Suprapubic skin (tissue), 4 donors: ENCODE measurements around the gene PLEKHB2. TPM values are rescaled to one million over a fixed set of nuclear protein-coding genes. Genes with fewer than 3 reads are reported as not detected.
A peak's percentile ranks its signal among the peaks of the same experiment; 100 is the strongest.

Experiments
- DNase-seq, 2 donors: peaks; one replicate each; pipeline ENCODE4 v3.0.0-alpha.2; 2019; ENCODE audit warnings: low spot score in 2 of 2
- H3K27ac ChIP-seq: fragments of 200-600 bp; sonication (generic); one replicate; pipeline ENCODE4 v1.5.1; 2019
- H3K27me3 ChIP-seq: fragments of 200-600 bp; sonication (generic); one replicate; pipeline ENCODE4 v1.5.1; 2019
- H3K36me3 ChIP-seq: fragments of 200-600 bp; sonication (generic); one replicate; pipeline ENCODE4 v1.5.1; 2019
- H3K4me1 ChIP-seq: fragments of 200-600 bp; sonication (generic); one replicate; pipeline ENCODE4 v1.5.1; 2019
- H3K4me3 ChIP-seq: fragments of 200-600 bp; sonication (generic); one replicate; pipeline ENCODE4 v1.5.1; 2019; ENCODE audit warnings: mild to moderate bottlenecking
- H3K9me3 ChIP-seq: fragments of 200-600 bp; sonication (generic); one replicate; pipeline ENCODE4 v1.5.1; 2019
- EP300 ChIP-seq: sonication (generic); formaldehyde crosslinking; IDR thresholded peaks from one replicate; pipeline ENCODE4 v1.6.1; 2017; ENCODE audit warnings: antibody characterized with exemption
- POLR2A ChIP-seq, 2 donors: fragments of 450-650 bp; IDR thresholded peaks; one replicate each; pipeline ENCODE4 v1.6.1; 2017; ENCODE audit warnings: antibody characterized with exemption in 2 of 2, mild to moderate bottlenecking in 2 of 2, moderate library complexity in 2 of 2
- POLR2AphosphoS5 ChIP-seq, 3 donors: sonication (generic); formaldehyde crosslinking; IDR thresholded peaks; one replicate each; pipeline ENCODE4 v1.6.1; 2017; ENCODE audit warnings: antibody characterized with exemption in 3 of 3
- WGBS: methylation state at CpG from one replicate; pipeline ENCODE4 v1.1.5; 2018; 5-methylcytosine and 5-hydroxymethylcytosine counted together
- total RNA-seq, 4 donors: library from RNA; depleted of rRNA; stranded (reverse); fragments of >200 nt; gene quantifications; one replicate each; pipeline ENCODE4 v1.1.0, GENCODE V29; 2016
- TF ChIP-seq, protein P1 (sequence below), 2 donors: fragments of 200-600 bp in 1 of 2; fragments of 450-650 bp in 1 of 2; sonication (generic) in 1 of 2; IDR thresholded peaks; one replicate each; pipeline ENCODE4 v1.5.1; 2016 to 2019; ENCODE audit warnings: antibody characterized with exemption in 2 of 2, mild to moderate bottlenecking in 1 of 2, moderate library complexity in 1 of 2

The PLEKHB2 gene
- total RNA-seq, 4 donors from 2014 or later: 44.9 to 59.9 (median 54.4) TPM

DNA sequence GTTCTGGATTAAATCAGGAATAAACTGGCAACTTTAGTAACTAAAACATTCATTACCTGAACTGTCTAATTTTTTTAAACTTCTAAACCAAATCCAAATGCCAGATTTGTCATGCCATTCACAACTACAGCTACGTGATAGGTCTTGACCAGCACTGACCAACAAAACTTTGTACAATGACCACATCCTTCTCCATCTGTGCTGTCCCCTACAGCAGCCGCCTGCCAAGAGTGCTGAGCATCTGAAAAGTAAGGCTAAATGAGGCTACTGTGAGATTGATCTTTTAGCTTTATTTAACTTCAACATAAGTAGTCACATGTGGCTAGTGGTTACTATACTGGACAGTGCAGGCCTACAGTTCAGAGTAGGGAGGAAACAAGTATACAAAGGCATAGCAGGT lies 19.5 kb upstream of the PLEKHB2 start:
- 79% methylated on average over 2 of the region's 2 CpGs for WGBS
- peaks cover 52% of the 10 kb centered on the region for H3K36me3 ChIP-seq

DNA sequence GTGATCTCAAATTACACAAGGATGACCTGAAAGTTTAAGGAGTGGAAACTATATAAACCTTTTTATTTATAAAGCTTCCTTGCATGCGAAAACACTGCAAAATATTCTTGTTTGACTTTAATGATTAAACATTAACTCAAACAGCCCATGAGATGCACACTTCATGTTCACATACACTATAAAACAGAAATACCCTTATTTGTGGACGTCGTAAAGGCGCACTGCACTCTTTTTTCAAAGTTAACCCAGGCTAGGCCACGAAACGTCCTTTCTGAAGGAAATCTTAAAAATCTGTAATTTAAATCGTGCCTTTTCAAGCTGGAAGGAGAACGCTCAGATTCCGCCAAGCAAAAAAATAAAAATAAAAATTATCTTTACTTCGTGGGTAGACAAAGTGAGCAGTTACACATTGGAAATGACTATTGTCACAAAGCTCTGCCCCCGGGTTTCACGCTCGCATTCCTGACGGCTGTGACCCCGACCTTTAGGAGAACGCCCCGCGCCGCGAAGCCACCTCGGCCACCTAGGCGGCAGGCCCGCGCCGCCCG lies 12.6 kb upstream of the PLEKHB2 start:
- no peaks in the 10 kb centered on the region for H3K27me3 ChIP-seq
- WGBS: 2% methylated on average over 26 of the region's 26 CpGs
- H3K4me1 ChIP-seq: peaks cover 32% of the 10 kb centered on the region
- H3K9me3 ChIP-seq: no peaks in the 10 kb centered on the region
- DNase-seq: peak in 1 of 2 donors; percentile 81
- TF ChIP-seq, protein P1, sequence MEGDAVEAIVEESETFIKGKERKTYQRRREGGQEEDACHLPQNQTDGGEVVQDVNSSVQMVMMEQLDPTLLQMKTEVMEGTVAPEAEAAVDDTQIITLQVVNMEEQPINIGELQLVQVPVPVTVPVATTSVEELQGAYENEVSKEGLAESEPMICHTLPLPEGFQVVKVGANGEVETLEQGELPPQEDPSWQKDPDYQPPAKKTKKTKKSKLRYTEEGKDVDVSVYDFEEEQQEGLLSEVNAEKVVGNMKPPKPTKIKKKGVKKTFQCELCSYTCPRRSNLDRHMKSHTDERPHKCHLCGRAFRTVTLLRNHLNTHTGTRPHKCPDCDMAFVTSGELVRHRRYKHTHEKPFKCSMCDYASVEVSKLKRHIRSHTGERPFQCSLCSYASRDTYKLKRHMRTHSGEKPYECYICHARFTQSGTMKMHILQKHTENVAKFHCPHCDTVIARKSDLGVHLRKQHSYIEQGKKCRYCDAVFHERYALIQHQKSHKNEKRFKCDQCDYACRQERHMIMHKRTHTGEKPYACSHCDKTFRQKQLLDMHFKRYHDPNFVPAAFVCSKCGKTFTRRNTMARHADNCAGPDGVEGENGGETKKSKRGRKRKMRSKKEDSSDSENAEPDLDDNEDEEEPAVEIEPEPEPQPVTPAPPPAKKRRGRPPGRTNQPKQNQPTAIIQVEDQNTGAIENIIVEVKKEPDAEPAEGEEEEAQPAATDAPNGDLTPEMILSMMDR (IDR thresholded peaks at IDR 0.05): no peak
- TF ChIP-seq POLR2A (IDR thresholded peaks at IDR 0.05) (no peak), EP300 (no peak), POLR2AphosphoS5 (IDR thresholded peaks at IDR 0.05) (no peak)
- H3K36me3 ChIP-seq: peaks cover 19% of the 10 kb centered on the region
- peak overlapping the region; percentile 98 for H3K27ac ChIP-seq
- peak overlapping the region; percentile 88 for H3K4me3 ChIP-seq

More for the DNA sequence above, 19.5 kb upstream of the PLEKHB2 start:
- TF ChIP-seq POLR2AphosphoS5 (IDR thresholded peaks at IDR 0.05): no peak
- TF ChIP-seq, protein P1 (IDR thresholded peaks at IDR 0.05): no peak
- Histone ChIP-seq H3K9me3 (no peaks in the 10 kb centered on the region), H3K4me1 (peaks cover 12% of the 10 kb centered on the region), H3K4me3 (no peak overlapping the region), H3K27ac (no peak overlapping the region), H3K27me3 (no peaks in the 10 kb centered on the region)
- no peak for DNase-seq

DNA sequence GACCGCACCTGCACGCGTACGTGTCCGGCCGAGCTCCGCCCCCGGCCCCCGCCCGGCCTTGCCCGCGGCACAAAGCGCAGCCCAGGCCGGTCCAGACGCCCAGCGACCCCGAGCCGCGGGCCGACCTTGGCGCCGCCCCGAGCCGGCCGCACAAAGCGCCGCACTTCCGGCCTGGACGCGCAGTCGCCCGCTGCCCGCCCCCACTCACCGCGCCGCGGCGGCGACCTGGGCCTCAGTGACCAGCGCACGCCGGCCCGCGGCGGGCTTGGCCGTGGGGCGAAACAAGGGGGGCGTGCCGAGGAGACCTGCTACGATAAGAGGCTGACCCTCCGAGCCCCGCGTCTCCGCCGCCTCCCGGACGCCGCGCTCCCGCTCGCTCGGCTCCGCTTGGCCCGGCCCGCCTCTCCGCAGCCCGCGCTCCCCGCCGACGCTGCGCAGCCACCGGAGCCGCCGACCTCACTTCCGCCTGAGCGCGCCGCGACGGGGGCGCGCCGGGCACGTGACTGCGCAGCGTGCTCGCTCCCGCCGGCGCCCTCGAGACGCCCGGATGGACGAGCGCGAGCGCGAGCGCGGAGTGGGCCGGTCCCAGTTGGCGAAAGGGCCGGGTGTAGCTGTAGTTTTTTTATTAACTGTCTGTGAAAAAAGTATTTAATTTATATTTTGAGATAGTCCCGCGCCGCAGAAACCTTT lies 12.0 kb upstream of the PLEKHB2 start, which contains the start of gene FAM168B:
Gene FAM168B, minus strand, starts transcription at position 455 of the 690 bp plus-strand sequence. CDS start 10,814 bp downstream, outside the sequence.
- H3K27me3 ChIP-seq: no peaks in the 10 kb centered on the region

DNA sequence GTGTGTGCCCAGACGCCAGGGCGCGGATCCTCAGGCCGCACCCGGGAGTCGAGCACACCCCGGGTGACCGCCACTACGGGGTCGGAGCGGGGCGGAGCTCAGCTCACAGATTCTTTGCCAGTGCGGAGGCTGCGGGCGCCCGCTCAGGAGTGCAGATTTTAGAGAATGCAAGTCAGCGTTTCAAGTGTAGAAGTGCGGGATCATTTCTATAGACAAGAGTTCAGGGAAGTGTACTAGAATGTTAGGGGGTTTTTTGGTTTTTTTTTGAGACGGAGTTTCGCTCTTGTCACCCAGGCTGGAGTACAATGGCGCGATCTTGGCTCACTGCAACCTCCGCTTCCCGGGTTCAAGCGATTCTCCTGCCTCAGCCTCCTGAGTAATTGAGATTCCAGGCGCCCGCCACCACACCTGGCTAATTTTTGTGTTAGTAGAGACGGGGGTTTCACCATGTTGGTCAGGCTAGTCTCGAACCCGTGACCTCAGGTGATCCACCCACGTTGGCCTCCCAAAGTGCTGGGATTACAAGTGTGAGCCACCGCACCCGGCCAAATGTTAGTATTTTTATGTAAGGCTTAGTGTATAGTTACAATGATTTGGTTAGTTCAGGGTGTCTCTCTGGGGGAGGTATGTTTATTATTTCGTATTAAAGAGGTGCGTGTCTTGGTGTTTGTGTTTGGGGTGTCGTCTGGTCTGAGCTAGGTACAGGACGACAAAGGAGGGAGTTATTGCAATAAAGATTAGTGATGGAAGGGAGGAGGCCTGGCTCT lies 11.3 kb upstream of the PLEKHB2 start:
- peak overlapping the region; percentile 88 for H3K4me3 ChIP-seq
- TF ChIP-seq POLR2AphosphoS5 (IDR thresholded peaks at IDR 0.05) (no peak), EP300 (no peak), POLR2A (IDR thresholded peaks at IDR 0.05) (no peak)
- TF ChIP-seq, protein P1 (IDR thresholded peaks at IDR 0.05): no peak
- no peaks in the 10 kb centered on the region for H3K9me3 ChIP-seq
- WGBS: 8% methylated on average over 37 of the region's 37 CpGs
- no peaks in the 10 kb centered on the region for H3K27me3 ChIP-seq
- H3K4me1 ChIP-seq: peaks cover 32% of the 10 kb centered on the region
- H3K36me3 ChIP-seq: peaks cover 6% of the 10 kb centered on the region
- peak overlapping the region; percentile 98 for H3K27ac ChIP-seq
- peak in 1 of 2 donors; percentile 85 for DNase-seq

More for the DNA sequence above, 12.0 kb upstream of the PLEKHB2 start, which contains the start of gene FAM168B:
- Histone ChIP-seq H3K36me3 (peaks cover 13% of the 10 kb centered on the region), H3K4me3 (peak within 1 kb of the TSS; percentile 88), H3K9me3 (no peaks in the 10 kb centered on the region), H3K27ac (peak within 1 kb of the TSS; percentile 98), H3K4me1 (peaks cover 32% of the 10 kb centered on the region)
- DNase-seq: peak; percentile 87 to 90
- under 1% methylated on average over 55 of the region's 107 CpGs for WGBS
- peak; percentile 45 to 95 for TF ChIP-seq POLR2A (IDR thresholded peaks at IDR 0.05)
- TF ChIP-seq POLR2AphosphoS5 (IDR thresholded peaks at IDR 0.05): peak in 2 of 3 donors; percentile 46 to 61
- TF ChIP-seq, protein P1 (IDR thresholded peaks at IDR 0.05): no peak
- no peak for TF ChIP-seq EP300
